Esophagus (tissue), 2 donors: ENCODE data around the gene GCK. TPM values are rescaled to one million over a fixed set of nuclear protein-coding genes. Genes with fewer than 3 reads are reported as not detected.

ENCODE experiments used
- H3K27ac ChIP-seq, 2 donors: one replicate each; pipeline ENCODE4 v1.5.1; 2013; ENCODE audit warnings: low read depth in 2 of 2, mild to moderate bottlenecking in 2 of 2, inconsistent platforms in 1 of 2, low read length in 1 of 2, moderate library complexity in 1 of 2
- H3K27me3 ChIP-seq, 2 donors: one replicate each; pipeline ENCODE4 v1.6.1; 2013; ENCODE audit warnings: low read length in 2 of 2, control low read depth in 1 of 2, mild to moderate bottlenecking in 1 of 2; ENCODE audit not compliant: insufficient read depth in 2 of 2, control insufficient read depth in 1 of 2
- H3K36me3 ChIP-seq, 2 donors: one replicate each; pipeline ENCODE4 v1.6.1; 2013; ENCODE audit warnings: low read length in 1 of 2; ENCODE audit not compliant: control insufficient read depth in 2 of 2, insufficient read depth in 2 of 2
- H3K4me1 ChIP-seq, 2 donors: one replicate each; pipeline ENCODE4 v1.6.1; 2013; ENCODE audit warnings: low read length in 1 of 2; ENCODE audit not compliant: control insufficient read depth in 2 of 2, insufficient read depth in 2 of 2
- H3K4me3 ChIP-seq, 2 donors: one replicate each; pipeline ENCODE4 v1.5.1; 2013; ENCODE audit warnings: low read length in 2 of 2, mild to moderate bottlenecking in 2 of 2, low read depth in 1 of 2, moderate library complexity in 1 of 2
- H3K9me3 ChIP-seq, 2 donors: one replicate each; pipeline ENCODE4 v1.6.1; 2013; ENCODE audit warnings: mild to moderate bottlenecking in 2 of 2, low read depth in 1 of 2, low read length in 1 of 2, moderate library complexity in 1 of 2; ENCODE audit not compliant: control insufficient read depth in 2 of 2, insufficient read depth in 1 of 2
- WGBS, 2 donors: extraction: QIAGEN DNeasy Blood & Tissue Kit; methylation state at CpG; one replicate each; pipeline ENCODE4 v1.1.7; 2013; 5-methylcytosine and 5-hydroxymethylcytosine counted together
- polyA plus RNA-seq, 2 donors: library from polyadenylated mRNA; stranded (reverse); fragments of 200-250 nt; gene quantifications; one replicate each; pipeline ENCODE4 v1.2.3, GENCODE V29; 2013
- donor health status: healthy with polysubstance abuse.
- donor health status: Bipolar disorder and iron deficiency.

The GCK gene
- under 1 TPM; 0.18 to 0.27 TPM for polyA plus RNA-seq

DNA sequence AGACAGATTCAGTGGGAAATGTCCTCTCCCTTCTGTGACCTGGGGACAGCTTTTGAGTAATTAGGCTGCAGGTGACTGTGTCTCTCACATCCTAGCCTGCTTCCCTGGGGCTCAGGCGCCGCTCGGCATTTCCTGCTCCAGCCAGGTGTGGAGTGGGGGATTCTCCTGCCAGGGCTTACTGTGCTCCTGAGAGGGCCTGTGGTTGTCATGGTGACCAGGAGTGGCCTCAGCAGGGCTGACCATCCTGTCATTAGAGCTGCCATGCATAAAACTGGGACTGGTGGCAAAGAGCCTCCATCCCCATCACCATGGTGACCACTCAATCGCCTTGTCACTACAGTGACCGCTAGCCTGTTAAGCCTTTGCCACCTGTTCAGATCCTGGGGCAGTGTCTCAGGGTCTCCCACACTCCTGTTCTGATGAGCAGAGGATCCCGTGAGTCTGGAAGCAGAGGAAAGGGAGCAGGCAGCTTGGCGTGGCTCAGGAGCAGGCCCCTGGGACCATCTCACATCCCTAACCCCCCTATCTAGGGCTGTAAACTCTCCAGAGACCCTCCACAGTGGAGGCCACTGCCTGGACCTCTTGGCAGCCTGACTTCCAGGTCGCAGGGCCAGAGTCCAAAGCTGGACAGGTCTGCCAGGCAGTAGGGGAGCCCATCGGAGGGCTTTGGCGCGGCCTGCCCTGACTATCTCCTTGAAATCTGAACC is at the start of gene GCK:
TSS of gene GCK (minus strand) at position 154 of the 707 bp plus-strand sequence. CDS start 486 bp downstream, outside the sequence.
- Histone ChIP-seq H3K9me3 (no peaks in the 10 kb centered on the region), H3K4me1 (peaks cover 0 to 7% of the 10 kb centered on the region in 2 donors), H3K36me3 (no peaks in the 10 kb centered on the region), H3K27me3 (no peaks in the 10 kb centered on the region), H3K27ac (no peak within 1 kb of the TSS), H3K4me3 (no peak within 1 kb of the TSS)
- WGBS, 2 donors, result 79 to 90% methylated on average over 11 of the region's 11 CpGs

DNA sequence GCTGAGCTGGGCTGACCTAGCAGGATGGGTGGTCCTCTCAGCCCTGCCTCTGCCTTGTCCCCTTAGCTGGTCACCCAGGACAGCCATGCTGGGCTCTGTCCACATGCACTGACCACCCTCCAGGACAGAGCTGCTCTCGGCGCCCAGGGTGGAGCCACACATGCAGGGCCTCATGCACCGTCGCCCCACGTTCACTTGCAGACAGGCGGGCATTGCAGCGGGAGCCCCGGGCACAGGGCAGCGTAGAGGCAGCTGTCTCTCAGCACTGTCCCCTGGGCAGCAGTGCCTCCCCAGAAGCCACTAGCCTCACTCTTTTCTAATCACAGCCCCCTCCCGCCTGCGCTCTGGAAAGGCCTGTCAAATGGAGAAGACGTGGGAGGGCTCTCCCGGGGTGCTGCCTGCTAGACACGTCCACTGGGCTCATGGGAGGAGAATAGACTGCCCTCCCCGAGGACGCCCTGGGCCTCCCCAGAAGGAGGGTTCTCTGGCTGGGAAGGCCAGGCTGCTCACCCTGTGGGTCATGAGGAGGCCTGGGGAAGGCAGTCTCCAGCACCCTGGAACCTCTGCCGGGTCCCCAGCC is 49.0 kb upstream of the GCK start:
- H3K4me1 ChIP-seq, result no peaks in the 10 kb centered on the region
- 81 to 82% methylated on average over 17 of the region's 17 CpGs for WGBS, 2 donors

DNA sequence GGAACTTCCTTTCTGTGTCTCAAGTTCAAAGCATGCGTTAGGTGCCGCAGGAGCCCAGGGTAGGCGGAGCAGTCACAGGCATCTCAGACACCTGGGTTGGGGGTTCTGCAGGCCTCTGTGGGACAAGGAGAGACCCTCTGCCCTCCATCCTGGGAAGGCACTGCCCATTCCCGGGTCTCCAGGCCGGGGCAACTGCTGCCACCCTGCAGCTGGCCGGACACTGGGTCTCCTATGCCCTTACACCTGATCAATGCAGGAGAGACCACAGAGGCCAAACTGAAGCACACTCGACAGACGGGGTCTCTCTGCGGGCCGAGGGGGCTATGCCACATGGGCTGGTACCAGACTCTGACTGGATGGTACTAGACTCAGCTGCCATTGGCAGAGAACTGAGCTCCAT is 48.5 kb upstream of the GCK start:
- Histone ChIP-seq H3K9me3 (no peaks in the 10 kb centered on the region), H3K4me1 (no peaks in the 10 kb centered on the region), H3K4me3 (no peak overlapping the region), H3K36me3 (no peaks in the 10 kb centered on the region), H3K27ac (no peak overlapping the region), H3K27me3 (no peaks in the 10 kb centered on the region)
- 86 to 94% methylated on average over 10 of the region's 10 CpGs for WGBS, 2 donors

More for the DNA sequence above, 49.0 kb upstream of the GCK start:
- H3K27me3 ChIP-seq, result no peaks in the 10 kb centered on the region
- H3K27ac ChIP-seq, result no peak overlapping the region
- H3K9me3 ChIP-seq, result no peaks in the 10 kb centered on the region
- no peak overlapping the region for H3K4me3 ChIP-seq
- H3K36me3 ChIP-seq, result no peaks in the 10 kb centered on the region

DNA sequence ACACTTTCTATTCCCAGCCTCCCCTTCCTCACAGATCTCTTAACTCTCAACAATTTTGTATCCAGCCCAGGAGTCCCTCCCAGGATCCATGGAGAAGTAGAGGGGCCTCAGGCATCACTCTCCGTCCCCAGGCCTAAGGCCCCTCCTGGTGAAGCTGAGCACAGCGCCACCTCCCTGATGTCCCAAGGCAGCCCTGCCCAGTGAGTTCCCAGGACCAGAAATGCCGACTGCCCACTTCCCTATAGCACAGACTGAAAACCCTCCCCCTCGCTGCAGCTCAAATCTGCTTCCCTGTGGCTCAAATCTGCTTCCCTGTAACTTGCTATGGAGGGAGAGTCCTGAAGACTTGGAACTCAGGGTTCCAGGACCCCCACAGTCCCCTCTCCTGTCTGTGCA is 47.1 kb upstream of the GCK start:
- H3K36me3 ChIP-seq, result no peaks in the 10 kb centered on the region
- WGBS, 2 donors, result 73 to 74% methylated on average over 4 of the region's 4 CpGs
- H3K4me1 ChIP-seq, result no peaks in the 10 kb centered on the region
- no peaks in the 10 kb centered on the region for H3K27me3 ChIP-seq
- H3K4me3 ChIP-seq, result no peak overlapping the region
- H3K27ac ChIP-seq, result no peak overlapping the region
- H3K9me3 ChIP-seq, result no peaks in the 10 kb centered on the region

DNA sequence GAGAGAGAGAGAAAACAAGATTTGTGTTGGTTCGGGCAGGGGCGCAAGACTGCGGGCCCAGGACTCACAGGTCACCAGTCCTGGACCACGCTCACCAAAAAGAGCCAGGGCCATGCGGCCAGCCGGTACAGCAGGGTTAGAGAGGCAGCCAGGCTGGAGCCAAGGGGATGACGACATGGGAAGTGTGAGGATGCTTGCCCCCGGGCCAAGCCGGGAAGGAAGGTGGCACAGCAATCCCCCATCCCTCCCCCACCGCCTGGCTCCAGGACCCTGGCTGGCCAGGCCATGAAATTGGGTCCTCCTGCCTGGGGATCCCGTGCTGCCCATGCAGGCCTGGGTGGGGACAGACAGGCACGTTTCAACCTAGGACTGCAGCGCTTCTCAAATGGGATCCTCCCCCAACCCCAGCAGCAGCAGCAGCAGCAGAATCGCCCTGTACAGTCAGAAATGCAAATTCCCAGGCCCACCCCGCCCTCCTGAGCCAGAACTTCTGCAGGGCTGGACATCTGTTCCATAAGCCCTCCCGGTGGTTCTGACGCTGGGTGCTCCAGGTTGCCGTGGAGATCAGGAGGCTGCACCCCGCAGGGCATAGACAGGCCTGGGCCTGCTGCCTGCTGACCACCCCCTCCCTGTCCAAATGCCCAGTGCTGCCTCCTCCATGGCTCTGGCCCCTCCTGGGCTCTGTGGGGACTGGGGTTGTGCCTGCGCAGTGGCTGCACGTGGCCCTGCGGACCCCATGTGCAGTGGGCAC is 46.5 kb upstream of the GCK start:
- 61 to 71% methylated on average over 22 of the region's 22 CpGs for WGBS, 2 donors
- Histone ChIP-seq H3K36me3 (no peaks in the 10 kb centered on the region), H3K9me3 (no peaks in the 10 kb centered on the region), H3K27ac (no peak overlapping the region), H3K4me1 (no peaks in the 10 kb centered on the region), H3K27me3 (no peaks in the 10 kb centered on the region), H3K4me3 (no peak overlapping the region)

DNA sequence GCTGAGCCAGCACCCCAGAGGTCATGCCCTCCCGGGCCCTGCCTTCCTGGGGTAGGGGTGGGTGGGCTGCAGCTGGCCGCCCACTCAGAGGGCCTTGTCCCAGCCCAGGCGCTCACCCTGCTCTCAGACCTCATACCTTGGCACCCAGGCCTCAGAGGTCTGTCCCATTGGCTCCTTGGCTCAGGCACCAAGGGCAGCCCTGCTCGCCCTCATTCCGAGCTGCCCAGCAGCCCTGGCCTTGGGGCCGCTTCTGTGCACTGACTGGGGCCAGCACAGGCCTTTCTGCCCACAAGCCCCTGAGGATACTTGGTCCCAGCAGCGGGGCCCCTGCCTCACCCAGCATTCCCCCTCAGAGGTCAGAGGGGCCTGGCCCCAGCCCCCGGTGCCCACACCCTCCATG is 45.8 kb upstream of the GCK start:
- no peaks in the 10 kb centered on the region for H3K9me3 ChIP-seq
- WGBS, 2 donors, result 87 to 91% methylated on average over 8 of the region's 8 CpGs
- no peak overlapping the region for H3K27ac ChIP-seq
- no peaks in the 10 kb centered on the region for H3K36me3 ChIP-seq
- H3K4me1 ChIP-seq, result no peaks in the 10 kb centered on the region
- no peaks in the 10 kb centered on the region for H3K27me3 ChIP-seq
- H3K4me3 ChIP-seq, result no peak overlapping the region

DNA sequence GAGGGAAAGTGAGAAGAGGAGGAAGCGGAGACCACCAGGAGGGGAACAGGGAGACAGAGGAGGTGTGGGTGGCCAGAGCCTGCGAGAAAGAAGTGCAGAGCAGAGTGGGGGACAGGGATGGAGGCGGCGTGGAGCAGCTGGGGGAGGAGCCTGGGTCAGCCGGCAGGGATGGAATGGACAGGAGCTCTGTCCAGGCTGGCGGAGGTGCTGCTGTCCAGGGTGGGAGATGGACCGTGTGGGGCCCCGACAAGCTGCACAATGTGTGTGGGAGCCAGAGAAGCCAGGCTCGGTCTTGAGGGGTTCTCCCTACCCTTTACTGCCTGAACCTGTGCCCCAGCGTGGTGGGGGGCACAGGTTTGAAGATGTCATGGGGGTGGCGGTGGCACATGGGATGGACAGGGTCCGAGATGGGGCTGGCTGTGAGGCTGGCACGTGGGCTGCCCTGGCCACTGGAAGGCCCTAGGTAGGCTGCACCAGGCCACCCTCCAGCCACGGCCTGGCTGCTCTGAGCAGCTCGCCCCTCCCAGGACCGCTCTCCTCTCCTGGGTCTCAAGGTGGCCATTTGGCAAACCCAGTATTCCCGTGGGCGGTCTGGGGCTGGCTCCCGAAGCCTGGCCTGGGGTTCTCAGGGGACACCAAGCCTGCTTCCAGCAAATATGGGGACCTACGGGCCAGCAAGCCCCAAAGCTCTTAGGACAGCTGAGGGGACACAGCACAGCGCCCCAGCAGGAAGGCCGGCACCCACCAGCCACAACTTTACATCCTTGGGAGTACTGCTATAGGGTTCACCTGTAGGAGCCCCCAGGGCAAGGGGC is 43.9 kb upstream of the GCK start:
- Histone ChIP-seq H3K4me1 (no peaks in the 10 kb centered on the region), H3K27ac (no peak overlapping the region), H3K9me3 (no peaks in the 10 kb centered on the region), H3K36me3 (no peaks in the 10 kb centered on the region), H3K27me3 (no peaks in the 10 kb centered on the region), H3K4me3 (no peak overlapping the region)
- WGBS, 2 donors, result 79 to 83% methylated on average over 21 to 22 of the region's 22 CpGs

DNA sequence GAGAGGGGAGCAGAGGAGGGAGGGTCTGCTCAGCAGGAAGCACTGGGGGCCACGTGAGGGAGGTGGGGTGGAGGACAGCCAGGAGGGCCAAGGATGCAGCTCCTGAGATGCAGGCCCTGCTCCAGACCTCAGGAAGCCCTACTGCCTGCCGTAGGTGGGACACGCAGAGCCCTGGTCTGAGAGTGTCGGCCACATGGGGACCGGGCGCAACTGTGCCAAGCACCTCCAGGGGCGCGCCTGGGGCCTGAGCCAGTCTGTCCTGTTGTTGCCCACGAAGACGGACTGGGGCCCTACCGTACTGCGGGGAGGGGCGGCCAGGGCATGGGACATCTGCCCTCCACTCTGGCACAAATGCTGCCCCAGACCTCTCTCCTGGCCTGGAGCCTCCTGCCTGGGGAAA is 43.2 kb upstream of the GCK start:
- Histone ChIP-seq H3K36me3 (no peaks in the 10 kb centered on the region), H3K9me3 (no peaks in the 10 kb centered on the region), H3K27me3 (no peaks in the 10 kb centered on the region), H3K27ac (no peak overlapping the region), H3K4me1 (no peaks in the 10 kb centered on the region), H3K4me3 (no peak overlapping the region)
- 83 to 90% methylated on average over 13 of the region's 13 CpGs for WGBS, 2 donors

DNA sequence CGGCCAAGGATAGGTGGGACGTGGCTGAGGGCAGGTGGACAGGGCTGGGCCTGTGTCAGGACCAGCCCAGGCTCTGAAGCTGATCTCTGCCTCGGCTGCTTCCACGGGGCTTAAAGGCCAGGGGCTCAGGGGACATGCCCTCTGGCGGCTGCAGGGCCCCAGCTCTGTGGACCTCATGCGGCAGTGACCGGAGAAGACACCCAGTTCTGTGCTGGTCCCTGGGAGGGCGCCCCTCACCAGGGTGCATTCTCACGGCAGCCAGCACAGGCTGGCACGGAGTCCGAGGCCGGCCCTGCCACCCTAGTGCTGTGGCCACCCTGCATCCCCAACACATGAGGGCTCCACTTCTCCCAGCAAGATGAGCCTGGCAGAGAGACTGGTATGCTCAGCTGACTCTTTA is 41.8 kb upstream of the GCK start:
- Histone ChIP-seq H3K4me1 (no peaks in the 10 kb centered on the region), H3K36me3 (no peaks in the 10 kb centered on the region), H3K4me3 (no peak overlapping the region), H3K27ac (no peak overlapping the region), H3K27me3 (no peaks in the 10 kb centered on the region), H3K9me3 (no peaks in the 10 kb centered on the region)
- WGBS, 2 donors, result 89 to 91% methylated on average over 12 of the region's 12 CpGs
